Neural cell (in vitro differentiated cells): Measurements from ENCODE around the gene KRT73. TPM values are rescaled to one million over a fixed set of nuclear protein-coding genes. Genes with fewer than 3 reads are reported as not detected.

ENCODE experiments used
- H2AFZ ChIP-seq: fragments of 200-600, 300-800 bp; sonication (generic), shearing (Covaris generic); 2 replicates; pipeline ENCODE4 v1.6.0; 2014; ENCODE audit warnings: low read depth, mild to moderate bottlenecking, antibody characterized with exemption, low read length, moderate library complexity
- H3F3A ChIP-seq: fragments of 200-600 bp; shearing (Covaris generic); 2 replicates; pipeline ENCODE4 v1.6.1; 2016; ENCODE audit warnings: mild to moderate bottlenecking, moderate library complexity, mixed read lengths, antibody characterized with exemption, low read length; ENCODE audit not compliant: insufficient read depth, poor library complexity, severe bottlenecking
- H3K27ac ChIP-seq: fragments of 200-600, 300-800 bp; sonication (generic), shearing (Covaris generic); 2 replicates; pipeline ENCODE4 v1.5.1; 2014; ENCODE audit warnings: mild to moderate bottlenecking, low read length, moderate library complexity
- H3K27me3 ChIP-seq: fragments of 300-800, 200-600 bp; sonication (generic), shearing (Covaris generic); 2 replicates; pipeline ENCODE4 v1.6.0; 2014; ENCODE audit warnings: mild to moderate bottlenecking, low read depth, low read length, moderate library complexity; ENCODE audit not compliant: insufficient read depth
- H3K36me3 ChIP-seq: fragments of 300-800, 200-600 bp; sonication (generic), shearing (Covaris generic); 2 replicates; pipeline ENCODE4 v1.5.1; 2014; ENCODE audit warnings: mild to moderate bottlenecking, antibody characterized with exemption, low read length, moderate library complexity; ENCODE audit not compliant: insufficient read depth
- H3K4me2 ChIP-seq: fragments of 300-800, 200-600 bp; sonication (generic), shearing (Covaris generic); 2 replicates; pipeline ENCODE4 v1.6.0; 2014; ENCODE audit warnings: mild to moderate bottlenecking, low read length
- H3K4me3 ChIP-seq: fragments of 300-800, 200-600 bp; sonication (generic), shearing (Covaris generic); 2 replicates; pipeline ENCODE4 v1.5.1; 2014; ENCODE audit warnings: mild to moderate bottlenecking, low read length, moderate library complexity
- H3K79me2 ChIP-seq: fragments of 200-600 bp; shearing (Covaris generic); replicated peaks from 2 replicates; pipeline ENCODE4 v1.6.0; 2014; ENCODE audit warnings: mild to moderate bottlenecking, low read length, moderate library complexity; ENCODE audit not compliant: insufficient read depth
- H3K9ac ChIP-seq: fragments of 300-800, 200-600 bp; sonication (generic), shearing (Covaris generic); 2 replicates; pipeline ENCODE4 v1.6.1; 2016; ENCODE audit warnings: mild to moderate bottlenecking, low read length, mixed read lengths
- H3K9me2 ChIP-seq: fragments of 200-600 bp; shearing (Covaris generic); 2 replicates; pipeline ENCODE4 v1.6.1; 2016; ENCODE audit warnings: mild to moderate bottlenecking, low read length, mixed read lengths; ENCODE audit not compliant: insufficient read depth
- H3K9me3 ChIP-seq: fragments of 200-600, 300-800 bp; sonication (generic), shearing (Covaris generic); 2 replicates; pipeline ENCODE4 v1.6.1; 2016; ENCODE audit warnings: mild to moderate bottlenecking, mixed run types, low read length, moderate library complexity, mixed read lengths
- H4K20me1 ChIP-seq: fragments of 200-600 bp; shearing (Covaris generic); 2 replicates; pipeline ENCODE4 v1.6.1; 2016; ENCODE audit warnings: mild to moderate bottlenecking, mixed run types; ENCODE audit not compliant: insufficient read depth
- EP300 ChIP-seq: fragments of 450-650 bp; conservative IDR thresholded peaks from 2 replicates; pipeline ENCODE4 v1.6.1; 2014; ENCODE audit warnings: antibody characterized with exemption, mild to moderate bottlenecking, moderate library complexity; ENCODE audit not compliant: poor library complexity, severe bottlenecking
- EZH2 ChIP-seq: fragments of 200-600, 300-800 bp; shearing (Covaris generic), sonication (generic); IDR thresholded peaks from 2 replicates; pipeline ENCODE4 v1.6.1; 2014; ENCODE audit warnings: antibody characterized with exemption, low read length, borderline replicate concordance, mild to moderate bottlenecking; ENCODE audit not compliant: insufficient read depth, poor library complexity, severe bottlenecking
- MXI1 ChIP-seq: fragments of 450-650 bp; conservative IDR thresholded peaks from 2 replicates; pipeline ENCODE4 v1.6.1; 2014; ENCODE audit warnings: antibody characterized with exemption, mild to moderate bottlenecking; ENCODE audit not compliant: poor library complexity, severe bottlenecking
- POLR2AphosphoS5 ChIP-seq: IDR thresholded peaks from 2 replicates; pipeline ENCODE4 v1.6.1; 2012
- RAD21 ChIP-seq: fragments of 450-650 bp; conservative IDR thresholded peaks from 2 replicates; pipeline ENCODE4 v1.6.1; 2014; ENCODE audit warnings: antibody characterized with exemption, mild to moderate bottlenecking, moderate library complexity
- SMC3 ChIP-seq: fragments of 450-650 bp; conservative IDR thresholded peaks from 2 replicates; pipeline ENCODE4 v1.6.1; 2014; ENCODE audit warnings: antibody characterized with exemption, mild to moderate bottlenecking, moderate library complexity; ENCODE audit not compliant: poor library complexity
- TAF1 ChIP-seq: IDR thresholded peaks from 2 replicates; pipeline ENCODE4 v1.6.1; 2012; ENCODE audit warnings: low read depth
- polyA plus RNA-seq: library from polyadenylated mRNA; depleted of rRNA; stranded (reverse); fragments of >200 nt; gene quantifications from 2 replicates; pipeline ENCODE4 v1.2.3, GENCODE V29; 2014
- TF ChIP-seq, protein P1 (sequence below): fragments of 450-650 bp; IDR thresholded peaks from 2 replicates; pipeline ENCODE4 v1.5.1; 2014; ENCODE audit warnings: antibody characterized with exemption, mild to moderate bottlenecking, moderate library complexity; ENCODE audit not compliant: poor library complexity, severe bottlenecking
- TF ChIP-seq, protein P2 (sequence below): IDR thresholded peaks from 2 replicates; pipeline ENCODE4 v1.6.1; 2012; ENCODE audit warnings: borderline replicate concordance

Gene KRT73
- polyA plus RNA-seq, 1 donor from 2014 or later = not detected

- H3K9me2 ChIP-seq = no peaks in the 10 kb centered on the region
- no peaks in the 10 kb centered on the region for H4K20me1 ChIP-seq
- H3K36me3 ChIP-seq = no peaks in the 10 kb centered on the region
- H3K9me3 ChIP-seq = no peaks in the 10 kb centered on the region
- H3K4me3 ChIP-seq = no peak overlapping the region
- TF ChIP-seq EP300 (no peak), TAF1 (no peak), EZH2 (no peak), RAD21 (no peak), SMC3 (no peak), POLR2AphosphoS5 (no peak), MXI1 (no peak)
- TF ChIP-seq, protein P1, sequence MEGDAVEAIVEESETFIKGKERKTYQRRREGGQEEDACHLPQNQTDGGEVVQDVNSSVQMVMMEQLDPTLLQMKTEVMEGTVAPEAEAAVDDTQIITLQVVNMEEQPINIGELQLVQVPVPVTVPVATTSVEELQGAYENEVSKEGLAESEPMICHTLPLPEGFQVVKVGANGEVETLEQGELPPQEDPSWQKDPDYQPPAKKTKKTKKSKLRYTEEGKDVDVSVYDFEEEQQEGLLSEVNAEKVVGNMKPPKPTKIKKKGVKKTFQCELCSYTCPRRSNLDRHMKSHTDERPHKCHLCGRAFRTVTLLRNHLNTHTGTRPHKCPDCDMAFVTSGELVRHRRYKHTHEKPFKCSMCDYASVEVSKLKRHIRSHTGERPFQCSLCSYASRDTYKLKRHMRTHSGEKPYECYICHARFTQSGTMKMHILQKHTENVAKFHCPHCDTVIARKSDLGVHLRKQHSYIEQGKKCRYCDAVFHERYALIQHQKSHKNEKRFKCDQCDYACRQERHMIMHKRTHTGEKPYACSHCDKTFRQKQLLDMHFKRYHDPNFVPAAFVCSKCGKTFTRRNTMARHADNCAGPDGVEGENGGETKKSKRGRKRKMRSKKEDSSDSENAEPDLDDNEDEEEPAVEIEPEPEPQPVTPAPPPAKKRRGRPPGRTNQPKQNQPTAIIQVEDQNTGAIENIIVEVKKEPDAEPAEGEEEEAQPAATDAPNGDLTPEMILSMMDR = no peak
- TF ChIP-seq, protein P2, sequence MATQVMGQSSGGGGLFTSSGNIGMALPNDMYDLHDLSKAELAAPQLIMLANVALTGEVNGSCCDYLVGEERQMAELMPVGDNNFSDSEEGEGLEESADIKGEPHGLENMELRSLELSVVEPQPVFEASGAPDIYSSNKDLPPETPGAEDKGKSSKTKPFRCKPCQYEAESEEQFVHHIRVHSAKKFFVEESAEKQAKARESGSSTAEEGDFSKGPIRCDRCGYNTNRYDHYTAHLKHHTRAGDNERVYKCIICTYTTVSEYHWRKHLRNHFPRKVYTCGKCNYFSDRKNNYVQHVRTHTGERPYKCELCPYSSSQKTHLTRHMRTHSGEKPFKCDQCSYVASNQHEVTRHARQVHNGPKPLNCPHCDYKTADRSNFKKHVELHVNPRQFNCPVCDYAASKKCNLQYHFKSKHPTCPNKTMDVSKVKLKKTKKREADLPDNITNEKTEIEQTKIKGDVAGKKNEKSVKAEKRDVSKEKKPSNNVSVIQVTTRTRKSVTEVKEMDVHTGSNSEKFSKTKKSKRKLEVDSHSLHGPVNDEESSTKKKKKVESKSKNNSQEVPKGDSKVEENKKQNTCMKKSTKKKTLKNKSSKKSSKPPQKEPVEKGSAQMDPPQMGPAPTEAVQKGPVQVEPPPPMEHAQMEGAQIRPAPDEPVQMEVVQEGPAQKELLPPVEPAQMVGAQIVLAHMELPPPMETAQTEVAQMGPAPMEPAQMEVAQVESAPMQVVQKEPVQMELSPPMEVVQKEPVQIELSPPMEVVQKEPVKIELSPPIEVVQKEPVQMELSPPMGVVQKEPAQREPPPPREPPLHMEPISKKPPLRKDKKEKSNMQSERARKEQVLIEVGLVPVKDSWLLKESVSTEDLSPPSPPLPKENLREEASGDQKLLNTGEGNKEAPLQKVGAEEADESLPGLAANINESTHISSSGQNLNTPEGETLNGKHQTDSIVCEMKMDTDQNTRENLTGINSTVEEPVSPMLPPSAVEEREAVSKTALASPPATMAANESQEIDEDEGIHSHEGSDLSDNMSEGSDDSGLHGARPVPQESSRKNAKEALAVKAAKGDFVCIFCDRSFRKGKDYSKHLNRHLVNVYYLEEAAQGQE = no peak
- no peak overlapping the region for H2AFZ ChIP-seq
- no peaks in the 10 kb centered on the region for H3K27me3 ChIP-seq
- H3K4me2 ChIP-seq = no peak overlapping the region
- no peaks in the 10 kb centered on the region for H3K79me2 ChIP-seq
- H3F3A ChIP-seq = no peaks in the 10 kb centered on the region
- no peak overlapping the region for H3K27ac ChIP-seq
- H3K9ac ChIP-seq = no peak overlapping the region
These were observed 36.9 kb downstream of the KRT73 start for GRCh38 chr12:52581481-52581880.

DNA sequence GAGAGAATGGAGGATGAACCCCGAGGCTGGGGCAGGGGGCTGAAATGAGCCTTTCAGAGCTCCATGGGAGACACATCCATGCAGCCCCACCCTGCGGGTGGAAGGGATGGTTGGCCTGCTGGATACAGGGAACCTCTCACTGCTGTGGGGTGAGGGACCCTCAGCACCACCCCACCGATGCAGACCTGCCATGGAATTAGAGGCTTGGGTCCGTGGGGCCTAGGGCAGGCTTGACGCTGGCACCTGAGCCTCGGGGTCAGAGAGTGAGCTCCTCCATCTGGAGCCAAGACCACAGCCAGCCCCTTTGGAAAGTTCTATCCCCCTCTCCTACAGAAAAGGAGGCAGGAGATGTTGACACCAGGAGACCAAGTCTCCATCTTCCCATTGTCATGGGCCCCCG, 37.3 kb downstream of the KRT73 start:
- no peak overlapping the region for H2AFZ ChIP-seq
- TF ChIP-seq, protein P1 = no peak
- no peak for TF ChIP-seq EP300
- TF ChIP-seq SMC3 = no peak
- no peak for TF ChIP-seq MXI1
- no peak for TF ChIP-seq EZH2
- TF ChIP-seq, protein P2 = no peak
- TF ChIP-seq POLR2AphosphoS5 = no peak
- no peak for TF ChIP-seq RAD21
- no peak for TF ChIP-seq TAF1
- H3F3A ChIP-seq = no peaks in the 10 kb centered on the region
- no peak overlapping the region for H3K4me3 ChIP-seq
- H3K27me3 ChIP-seq = no peaks in the 10 kb centered on the region
- no peaks in the 10 kb centered on the region for H3K9me2 ChIP-seq
- no peaks in the 10 kb centered on the region for H4K20me1 ChIP-seq
- no peaks in the 10 kb centered on the region for H3K36me3 ChIP-seq
- no peak overlapping the region for H3K9ac ChIP-seq
- H3K27ac ChIP-seq = no peak overlapping the region
- H3K4me2 ChIP-seq = no peak overlapping the region
- no peaks in the 10 kb centered on the region for H3K9me3 ChIP-seq
- no peaks in the 10 kb centered on the region for H3K79me2 ChIP-seq
